ENCODE measurements around the gene RUSF1.
"Not testable (repeated sequence)": the region's sequence is repeated elsewhere in the genome, so short reads cannot be mapped to it uniquely, and the experiment has no call there.

The RUSF1 gene

DNA sequence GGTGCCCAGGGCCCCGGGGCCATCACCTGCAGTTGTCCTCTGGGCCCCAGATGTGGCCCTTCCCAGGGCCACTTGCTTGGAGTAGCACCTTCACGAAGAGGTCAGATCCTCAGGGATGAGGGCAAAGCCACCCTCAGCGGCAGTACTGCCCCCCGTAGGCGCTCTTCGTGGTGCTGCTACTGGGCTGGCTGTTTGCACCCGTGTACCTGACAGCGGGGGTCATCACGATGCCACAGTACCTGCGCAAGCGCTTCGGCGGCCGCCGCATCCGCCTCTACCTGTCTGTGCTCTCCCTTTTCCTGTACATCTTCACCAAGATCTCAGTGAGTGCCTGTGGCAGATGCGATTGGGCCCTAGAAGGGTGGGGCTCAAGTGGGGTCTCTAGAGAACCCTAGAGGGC, 22.6 kb downstream of the RUSF1 start:
- DNase-seq: no peak

GRCh38 chr16:31484491-31485171, 23.6 kb downstream of the RUSF1 start:
- peak; percentile 49 for DNase-seq

GRCh38 chr16:31484048-31484447, 24.1 kb downstream of the RUSF1 start:
- DNase-seq: not testable (repeated sequence)

GRCh38 chr16:31483081-31483480, 25.1 kb downstream of the RUSF1 start, which contains the start of gene SLC5A2:
TSS of gene SLC5A2 (plus strand) at chr16:31483123. CDS start at chr16:31483137, 14 bp downstream.
- DNase-seq: no peak

GRCh38 chr16:31480851-31481536, 27.2 kb downstream of the RUSF1 start:
- no peak for DNase-seq

DNA sequence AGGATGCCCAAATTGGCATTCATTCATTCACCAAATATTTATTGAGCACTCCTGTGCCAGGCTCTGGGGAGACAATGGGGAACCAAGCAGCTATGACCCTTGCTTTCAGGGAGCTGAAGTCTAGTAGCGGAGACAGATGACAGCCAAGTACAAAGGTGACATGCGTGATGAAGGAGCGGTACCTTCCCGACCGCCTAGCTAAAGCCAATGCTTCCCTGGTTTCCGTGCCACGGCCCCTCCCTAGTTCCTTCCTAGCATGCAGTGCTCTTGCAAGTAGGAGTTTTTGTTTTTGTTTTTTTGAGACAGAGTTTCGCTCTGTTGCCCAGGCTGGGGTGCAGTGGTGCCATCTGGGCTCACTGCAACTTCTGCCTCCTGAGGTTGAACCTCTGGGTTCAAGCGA, 28.4 kb downstream of the RUSF1 start:
- no peak for DNase-seq

DNA sequence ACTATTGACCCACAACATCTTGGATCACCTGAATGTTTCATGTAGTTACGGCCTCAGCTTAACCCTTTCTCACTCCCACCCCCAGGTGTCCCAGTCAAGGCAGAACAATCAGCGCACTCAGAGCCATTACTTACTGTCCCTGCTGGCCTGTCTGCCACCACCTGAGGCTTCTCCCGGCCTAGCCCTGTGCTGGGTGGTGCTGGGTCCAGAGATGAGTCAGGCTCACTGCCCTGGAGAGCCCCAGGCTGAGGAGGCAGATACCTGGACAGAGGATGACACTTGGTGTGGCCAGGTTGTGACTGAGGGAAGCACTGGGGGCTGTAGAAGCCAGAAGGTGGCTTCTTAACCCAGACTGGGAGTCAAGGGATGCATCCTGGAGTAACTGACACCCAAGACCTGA, 29.2 kb downstream of the RUSF1 start:
- no peak for DNase-seq

GRCh38 chr16:31477220-31478216, 30.7 kb downstream of the RUSF1 start:
- no peak for DNase-seq

DNA sequence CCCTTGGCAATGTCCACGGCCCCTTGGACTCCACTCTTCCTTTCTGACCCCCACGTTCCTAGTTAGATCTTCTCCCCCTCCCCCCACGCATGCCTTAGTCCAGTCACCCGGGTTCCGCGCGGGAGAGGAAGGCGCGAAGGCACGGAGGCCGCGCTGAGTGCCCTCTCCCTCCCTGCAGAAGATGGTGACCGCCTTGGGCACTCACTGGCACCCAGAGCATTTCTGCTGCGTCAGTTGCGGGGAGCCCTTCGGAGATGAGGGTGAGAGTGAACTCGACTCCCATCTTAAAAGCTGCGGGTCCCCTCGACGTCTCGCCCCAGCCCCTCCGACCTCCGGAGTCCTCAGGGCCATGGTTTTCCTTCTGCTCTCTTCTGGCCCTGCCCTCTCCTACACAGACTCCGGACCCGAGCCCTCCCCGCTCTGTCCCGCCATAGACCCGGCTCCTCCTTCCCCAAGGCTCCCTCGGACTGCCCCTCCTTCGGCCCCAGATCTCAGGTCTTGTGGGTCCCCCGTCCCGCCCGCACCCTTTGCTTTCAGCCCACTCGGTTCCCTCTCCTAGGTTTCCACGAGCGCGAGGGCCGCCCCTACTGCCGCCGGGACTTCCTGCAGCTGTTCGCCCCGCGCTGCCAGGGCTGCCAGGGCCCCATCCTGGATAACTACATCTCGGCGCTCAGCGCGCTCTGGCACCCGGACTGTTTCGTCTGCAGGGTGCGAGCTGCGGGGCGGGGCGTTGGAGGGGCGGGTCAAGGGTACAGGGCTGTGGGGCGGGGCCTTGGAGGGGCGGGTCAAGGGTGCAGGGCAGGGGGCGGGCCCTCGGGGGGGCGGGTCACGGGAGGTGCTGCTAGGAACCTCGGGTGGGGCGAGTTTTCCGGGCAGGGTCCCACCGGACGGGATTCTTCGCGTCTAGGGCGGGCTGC, 31.6 kb downstream of the RUSF1 start:
- DNase-seq: peak; percentile 76

DNA sequence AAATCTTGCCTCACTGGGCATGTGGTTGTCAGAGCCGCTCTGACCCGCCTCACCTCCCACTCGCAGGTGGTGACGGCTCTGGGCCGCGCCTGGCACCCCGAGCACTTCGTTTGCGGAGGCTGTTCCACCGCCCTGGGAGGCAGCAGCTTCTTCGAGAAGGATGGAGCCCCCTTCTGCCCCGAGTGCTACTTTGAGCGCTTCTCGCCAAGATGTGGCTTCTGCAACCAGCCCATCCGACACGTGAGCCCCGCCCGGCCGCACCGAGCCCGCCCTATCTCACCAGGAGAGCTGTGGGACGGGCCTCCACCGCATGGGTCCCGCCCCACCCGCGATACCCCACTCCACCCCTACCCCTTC, 32.3 kb downstream of the RUSF1 start:
- DNase-seq: no peak

DNA sequence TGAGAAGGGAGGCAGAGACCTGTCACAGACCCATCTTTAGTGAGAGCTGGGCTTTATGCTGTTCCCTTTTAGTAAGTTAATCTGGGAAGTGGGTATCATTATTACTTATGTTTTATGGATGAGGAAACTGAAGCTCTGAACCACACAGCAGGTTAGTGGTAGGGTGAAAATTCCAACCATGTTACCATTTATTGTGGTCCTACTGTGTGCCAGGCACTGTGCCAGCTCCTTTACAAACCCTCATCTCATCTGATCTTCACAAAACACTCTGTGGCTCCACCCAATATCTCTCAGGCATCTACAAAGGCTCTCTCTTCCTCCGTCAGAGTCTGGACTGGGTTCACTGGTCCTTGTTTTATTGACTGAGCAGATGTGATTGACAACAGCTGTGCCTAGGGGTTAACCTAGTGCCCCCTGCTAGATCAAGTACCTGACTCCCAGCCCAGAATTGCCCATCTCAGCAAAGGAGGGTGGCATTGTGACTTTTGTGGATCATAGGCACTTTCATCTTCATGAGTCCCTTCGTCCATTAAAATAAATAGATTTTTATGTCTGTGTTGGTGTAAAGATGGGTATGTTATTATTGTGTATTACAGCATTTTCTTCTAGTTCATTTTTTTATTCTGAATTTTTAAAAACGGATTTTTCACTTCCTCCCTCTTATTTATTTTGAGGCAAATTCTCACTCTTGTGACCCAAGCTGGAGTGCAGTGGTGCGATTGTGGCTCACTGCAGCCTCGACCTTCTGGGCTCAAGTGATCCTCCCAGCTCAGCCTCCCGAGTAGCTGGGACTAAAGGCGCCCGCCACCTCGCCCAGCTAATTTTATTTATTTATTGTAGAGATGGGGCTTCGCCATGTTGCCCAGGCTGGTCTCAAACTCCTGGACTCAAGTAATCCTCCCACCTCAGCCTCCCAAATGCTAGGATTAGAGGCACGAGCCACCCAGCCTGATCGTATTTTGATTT, 33.1 kb downstream of the RUSF1 start:
- DNase-seq: no peak

- DNase-seq: no peak
These were observed 33.9 kb downstream of the RUSF1 start for GRCh38 chr16:31474173-31474714.

DNA sequence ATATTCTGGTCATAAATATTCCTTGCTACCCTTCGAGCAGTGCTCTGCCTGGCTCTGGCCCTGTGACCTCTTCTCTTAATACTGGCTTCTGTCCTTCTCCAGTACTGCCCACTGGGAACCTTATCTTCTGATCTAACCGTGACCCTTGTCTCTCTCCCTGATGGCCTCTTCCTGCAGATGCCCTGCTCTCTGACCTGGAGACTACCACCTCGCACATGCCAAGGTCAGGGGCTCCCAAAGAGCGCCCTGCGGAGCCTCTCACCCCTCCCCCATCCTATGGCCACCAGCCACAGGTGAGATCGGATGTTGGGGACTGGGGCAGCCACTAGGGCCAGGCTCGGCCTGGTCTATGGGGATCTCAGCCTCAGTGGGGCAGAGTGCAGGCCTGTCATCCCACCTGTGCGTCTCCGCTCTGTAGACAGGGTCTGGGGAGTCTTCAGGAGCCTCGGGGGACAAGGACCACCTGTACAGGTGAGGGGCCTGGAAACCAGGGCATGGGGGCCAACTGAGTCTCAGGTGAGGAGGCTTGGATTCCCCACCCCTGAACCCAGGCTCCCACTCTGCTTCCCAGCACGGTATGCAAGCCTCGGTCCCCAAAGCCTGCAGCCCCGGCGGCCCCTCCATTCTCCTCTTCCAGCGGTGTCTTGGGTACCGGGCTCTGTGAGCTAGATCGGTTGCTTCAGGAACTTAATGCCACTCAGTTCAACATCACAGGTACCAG, 34.8 kb downstream of the RUSF1 start:
- DNase-seq: no peak

DNA sequence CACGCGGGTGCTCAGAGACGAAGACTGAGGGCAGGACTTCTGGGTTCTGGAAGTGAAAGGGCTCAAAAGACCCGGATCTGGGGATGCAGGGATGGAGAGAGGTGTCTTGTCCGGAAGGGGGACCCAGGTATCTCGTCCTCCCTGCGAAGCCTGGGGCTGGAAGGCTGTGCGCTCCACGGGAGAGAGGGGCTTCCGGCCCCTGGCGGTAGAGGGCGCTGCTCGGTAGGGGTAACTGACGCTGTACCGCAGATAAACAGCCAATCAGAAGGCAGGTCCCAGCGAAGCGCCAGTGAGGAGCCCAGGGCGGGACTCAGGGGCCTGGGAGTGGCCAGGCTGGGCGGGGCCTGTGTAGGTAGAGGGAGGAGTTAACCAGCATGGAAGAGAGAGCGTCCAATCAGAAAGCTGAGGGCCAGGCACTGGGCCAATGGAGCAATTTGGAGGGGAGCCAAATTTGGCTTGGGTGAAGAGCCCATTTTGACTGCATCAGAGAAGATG, 35.4 kb downstream of the RUSF1 start:
- DNase-seq: peak; percentile 89

GRCh38 chr16:31471875-31472708, 36.1 kb downstream of the RUSF1 start, which contains the start of gene TGFB1I1:
TSS of gene TGFB1I1 (plus strand) at chr16:31472152. CDS start at chr16:31472189, 37 bp downstream.
- peak; percentile 87 for DNase-seq

DNA sequence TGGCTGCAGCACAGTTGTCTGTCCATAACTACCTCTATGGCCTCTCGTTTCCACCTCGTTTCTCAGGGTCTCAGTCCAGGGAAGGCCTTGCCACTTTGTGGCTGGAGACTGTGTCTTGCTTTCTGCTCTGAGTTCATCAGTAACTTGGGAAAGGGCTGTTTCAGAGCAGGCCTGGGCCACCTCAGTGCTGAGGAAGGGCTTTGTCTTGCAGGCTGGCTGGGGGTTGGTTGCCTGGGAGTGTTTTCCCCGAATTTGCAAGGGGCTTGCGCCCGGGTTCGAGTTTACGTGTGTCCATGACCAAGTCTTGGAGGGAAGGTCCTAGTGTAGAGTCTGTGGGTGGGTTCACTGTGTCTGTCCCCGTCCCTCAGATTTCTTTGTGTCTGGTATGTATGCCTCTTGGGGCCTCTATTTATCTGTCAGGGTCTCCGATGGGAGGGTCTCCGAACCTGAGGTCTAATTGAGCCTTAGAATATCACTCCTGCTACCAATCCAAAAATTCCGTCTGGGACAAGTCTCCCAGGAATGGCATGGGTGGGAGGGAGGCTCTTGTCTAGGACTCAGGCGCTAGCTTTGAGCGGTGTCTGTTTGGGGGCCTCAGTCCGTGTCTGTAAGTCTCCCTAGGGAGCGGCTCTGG, 36.8 kb downstream of the RUSF1 start:
- no peak for DNase-seq

DNA sequence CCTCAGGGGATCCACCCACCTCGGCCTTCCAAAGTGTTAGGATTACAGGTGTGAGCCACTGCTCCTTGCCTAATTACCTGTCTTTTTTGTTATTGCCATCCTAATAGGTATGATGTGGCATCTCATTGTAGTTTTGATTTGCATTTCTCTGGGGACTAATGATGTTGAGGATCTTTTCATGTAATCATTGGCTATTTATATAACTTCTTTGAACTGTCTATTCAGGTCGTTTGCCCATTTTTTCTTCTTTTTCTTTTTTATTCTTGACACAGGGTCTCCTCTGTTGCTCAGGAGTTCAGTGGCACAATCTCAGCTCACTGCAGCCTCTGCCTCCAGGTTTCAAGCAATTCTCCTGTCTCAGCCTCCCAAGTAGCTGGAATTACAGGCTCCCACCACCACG, 37.6 kb downstream of the RUSF1 start:
- no peak for DNase-seq

GRCh38 chr16:31467858-31468257, 40.3 kb downstream of the RUSF1 start:
- DNase-seq: no peak

Measured in right forelimb (tissue), 1 donor.